ENCODE data around the gene SCARB2.

SCARB2 gene, protein sequence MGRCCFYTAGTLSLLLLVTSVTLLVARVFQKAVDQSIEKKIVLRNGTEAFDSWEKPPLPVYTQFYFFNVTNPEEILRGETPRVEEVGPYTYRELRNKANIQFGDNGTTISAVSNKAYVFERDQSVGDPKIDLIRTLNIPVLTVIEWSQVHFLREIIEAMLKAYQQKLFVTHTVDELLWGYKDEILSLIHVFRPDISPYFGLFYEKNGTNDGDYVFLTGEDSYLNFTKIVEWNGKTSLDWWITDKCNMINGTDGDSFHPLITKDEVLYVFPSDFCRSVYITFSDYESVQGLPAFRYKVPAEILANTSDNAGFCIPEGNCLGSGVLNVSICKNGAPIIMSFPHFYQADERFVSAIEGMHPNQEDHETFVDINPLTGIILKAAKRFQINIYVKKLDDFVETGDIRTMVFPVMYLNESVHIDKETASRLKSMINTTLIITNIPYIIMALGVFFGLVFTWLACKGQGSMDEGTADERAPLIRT

DNA sequence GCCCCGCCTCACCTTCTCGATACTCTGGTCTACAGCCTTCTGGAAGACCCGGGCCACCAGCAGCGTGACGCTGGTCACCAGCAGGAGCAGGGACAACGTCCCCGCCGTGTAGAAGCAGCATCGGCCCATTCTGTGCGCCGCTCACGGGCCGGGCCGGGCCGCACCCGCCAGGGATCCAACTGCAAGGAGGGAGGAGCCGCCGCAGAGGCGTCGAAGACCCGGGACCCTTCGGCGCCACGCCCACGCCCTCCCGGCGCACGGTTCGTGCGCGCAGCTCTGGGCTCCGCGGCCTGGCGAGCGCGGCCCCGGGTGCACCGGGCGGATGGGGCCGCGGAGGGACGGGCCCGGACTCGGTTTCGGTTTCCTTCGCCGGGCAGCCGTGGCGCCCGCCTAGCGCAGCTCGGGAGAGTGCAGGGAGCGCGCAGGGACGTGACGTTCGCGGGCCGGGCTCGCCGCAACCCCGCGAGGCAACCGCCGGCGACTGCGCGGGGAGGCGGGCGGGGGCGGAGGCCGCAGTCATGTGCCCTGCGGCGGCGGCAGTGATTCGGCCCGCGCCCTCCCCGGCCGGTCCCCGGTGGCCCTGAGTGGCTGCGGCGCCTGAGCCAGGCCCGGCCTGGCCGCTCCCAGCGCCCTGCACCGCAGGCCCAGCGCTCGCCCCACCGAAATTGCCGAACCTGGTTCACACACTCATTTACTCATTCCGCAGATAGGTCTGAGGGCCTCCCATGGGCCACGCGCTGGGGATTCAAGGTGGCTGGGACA is at the start of gene SCARB2:
SCARB2 (minus strand) TSS at position 410 of the 762 bp plus-strand sequence; CDS start at position 129, 281 bp downstream.
- TF ChIP-seq, protein P1, sequence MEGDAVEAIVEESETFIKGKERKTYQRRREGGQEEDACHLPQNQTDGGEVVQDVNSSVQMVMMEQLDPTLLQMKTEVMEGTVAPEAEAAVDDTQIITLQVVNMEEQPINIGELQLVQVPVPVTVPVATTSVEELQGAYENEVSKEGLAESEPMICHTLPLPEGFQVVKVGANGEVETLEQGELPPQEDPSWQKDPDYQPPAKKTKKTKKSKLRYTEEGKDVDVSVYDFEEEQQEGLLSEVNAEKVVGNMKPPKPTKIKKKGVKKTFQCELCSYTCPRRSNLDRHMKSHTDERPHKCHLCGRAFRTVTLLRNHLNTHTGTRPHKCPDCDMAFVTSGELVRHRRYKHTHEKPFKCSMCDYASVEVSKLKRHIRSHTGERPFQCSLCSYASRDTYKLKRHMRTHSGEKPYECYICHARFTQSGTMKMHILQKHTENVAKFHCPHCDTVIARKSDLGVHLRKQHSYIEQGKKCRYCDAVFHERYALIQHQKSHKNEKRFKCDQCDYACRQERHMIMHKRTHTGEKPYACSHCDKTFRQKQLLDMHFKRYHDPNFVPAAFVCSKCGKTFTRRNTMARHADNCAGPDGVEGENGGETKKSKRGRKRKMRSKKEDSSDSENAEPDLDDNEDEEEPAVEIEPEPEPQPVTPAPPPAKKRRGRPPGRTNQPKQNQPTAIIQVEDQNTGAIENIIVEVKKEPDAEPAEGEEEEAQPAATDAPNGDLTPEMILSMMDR (IDR thresholded peaks at IDR 0.05; ENCODE audit: extremely low read depth, insufficient read depth, missing control alignments): no peak
- peak; percentile 87 for DNase-seq (ENCODE audit: low spot score)
- in situ Hi-C loops (cut with MboI; ENCODE audit: low pct_unique_long_range_greater_than_20kb, low sequenced_read_pairs, unreplicated experiment): no loop called here

DNA sequence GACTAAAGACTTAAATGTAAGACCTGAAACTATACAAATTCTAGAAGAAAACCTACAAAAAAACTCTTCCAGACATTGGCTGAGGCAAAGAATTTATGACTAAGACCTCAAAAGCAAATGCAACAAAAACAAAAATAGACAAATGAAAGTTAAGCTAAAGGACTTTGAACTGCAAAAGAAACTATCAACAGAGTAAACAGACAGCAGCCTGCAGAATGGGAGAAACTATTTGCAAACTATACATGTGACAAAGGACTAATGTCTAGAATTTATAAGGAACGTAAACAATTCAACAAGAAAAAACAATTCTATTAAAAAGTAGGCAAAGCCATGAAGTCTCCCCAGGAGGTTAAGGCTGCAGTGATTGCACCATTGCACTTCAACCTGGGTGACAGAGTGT is 46.9 kb upstream of the SCARB2 start:
- in situ Hi-C loops (cut with MboI; ENCODE audit: low pct_unique_long_range_greater_than_20kb, low sequenced_read_pairs, unreplicated experiment): no loop called here
- TF ChIP-seq, protein P1 (IDR thresholded peaks at IDR 0.05; ENCODE audit: extremely low read depth, insufficient read depth, missing control alignments): no peak
- DNase-seq (ENCODE audit: low spot score): no peak

DNA sequence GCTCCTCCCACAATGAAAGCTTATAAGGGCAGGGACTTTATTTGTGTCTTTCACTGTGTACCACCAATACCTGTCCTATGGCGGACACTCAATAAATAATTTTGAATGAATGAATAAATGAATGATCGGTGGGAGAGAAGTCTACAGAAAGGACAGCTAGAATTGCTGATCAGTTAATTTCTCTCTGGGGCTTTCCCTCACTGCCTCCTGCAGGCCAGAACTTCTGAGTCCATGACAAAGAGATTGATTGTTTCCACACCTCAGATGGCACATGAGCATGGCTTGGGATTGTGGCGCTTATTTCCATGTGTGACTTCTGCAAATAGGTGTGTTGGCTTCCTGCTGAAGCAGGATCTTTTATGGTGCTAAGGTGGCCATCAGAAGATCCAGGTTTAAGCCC is 44.2 kb upstream of the SCARB2 start:
- in situ Hi-C loops (cut with MboI; ENCODE audit: low pct_unique_long_range_greater_than_20kb, low sequenced_read_pairs, unreplicated experiment): no loop called here
- TF ChIP-seq, protein P1 (IDR thresholded peaks at IDR 0.05; ENCODE audit: extremely low read depth, insufficient read depth, missing control alignments): no peak
- no peak for DNase-seq (ENCODE audit: low spot score)

DNA sequence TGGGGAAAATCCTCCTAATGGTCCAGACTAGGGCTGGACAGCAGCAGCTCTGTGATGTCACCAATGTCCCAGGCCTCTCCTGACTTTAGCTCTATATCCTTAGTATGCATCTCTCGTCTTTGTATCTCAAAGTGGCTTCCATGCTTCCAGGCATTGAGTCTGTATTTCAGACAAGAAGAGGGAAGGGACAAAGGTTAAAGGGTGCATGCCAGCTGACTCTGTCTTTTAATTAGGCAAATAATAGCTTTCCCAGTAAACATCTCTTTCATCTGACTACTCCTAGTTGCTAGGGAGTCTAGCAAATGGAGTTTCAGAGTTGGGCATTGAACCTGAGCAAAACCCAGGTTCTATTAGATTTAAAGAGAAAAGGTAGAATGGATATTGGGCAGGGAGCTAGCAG is 43.3 kb upstream of the SCARB2 start:
- DNase-seq (ENCODE audit: low spot score): no peak
- in situ Hi-C loops (cut with MboI; ENCODE audit: low pct_unique_long_range_greater_than_20kb, low sequenced_read_pairs, unreplicated experiment): no loop called here

DNA sequence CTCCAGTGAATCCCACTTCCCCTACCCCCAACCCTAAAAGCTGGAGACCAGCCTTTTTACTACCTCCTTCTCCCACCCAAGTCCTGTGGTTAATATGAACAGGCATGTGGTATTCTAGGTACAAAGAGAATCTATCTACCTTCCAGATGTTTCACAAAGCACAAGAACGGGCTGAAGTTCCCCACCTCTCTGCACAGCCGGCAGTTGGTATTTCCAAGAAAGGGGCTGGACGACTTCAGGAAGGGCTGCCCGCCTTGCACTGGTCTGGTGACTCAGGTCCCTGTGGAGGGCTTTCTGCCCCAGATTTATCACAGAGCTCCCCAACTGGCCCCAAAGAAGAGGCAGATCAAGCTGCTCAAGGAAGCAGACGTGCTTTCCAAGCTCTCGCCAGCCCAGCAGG is 42.4 kb upstream of the SCARB2 start:
- TF ChIP-seq, protein P1 (IDR thresholded peaks at IDR 0.05; ENCODE audit: extremely low read depth, insufficient read depth, missing control alignments): no peak
- in situ Hi-C loops (cut with MboI; ENCODE audit: low pct_unique_long_range_greater_than_20kb, low sequenced_read_pairs, unreplicated experiment): no loop called here
- no peak for DNase-seq (ENCODE audit: low spot score)

More for the DNA sequence above, 43.3 kb upstream of the SCARB2 start:
- TF ChIP-seq, protein P1 (IDR thresholded peaks at IDR 0.05; ENCODE audit: extremely low read depth, insufficient read depth, missing control alignments): no peak

DNA sequence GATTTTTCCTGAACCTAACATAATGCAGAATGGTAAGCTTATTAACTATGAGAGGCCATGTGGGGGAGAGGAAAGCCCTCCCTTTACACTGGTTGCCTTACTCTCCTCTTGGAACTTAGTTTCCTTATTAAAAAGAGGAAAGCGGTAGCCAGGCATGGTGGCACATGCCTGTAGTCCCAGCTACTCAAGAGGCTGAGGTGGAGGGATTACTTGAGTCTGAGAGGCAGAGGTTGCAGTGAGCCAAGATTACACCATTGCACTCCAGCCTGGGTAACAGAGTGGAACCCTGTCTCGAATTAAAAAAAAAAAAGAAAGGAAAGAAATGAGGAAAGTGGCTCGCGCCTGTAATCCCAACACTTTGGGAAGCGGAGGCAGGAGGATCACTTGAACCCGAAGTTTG is 39.9 kb upstream of the SCARB2 start:
- DNase-seq (ENCODE audit: low spot score): no peak
- TF ChIP-seq, protein P1 (IDR thresholded peaks at IDR 0.05; ENCODE audit: extremely low read depth, insufficient read depth, missing control alignments): no peak
- in situ Hi-C loops (cut with MboI; ENCODE audit: low pct_unique_long_range_greater_than_20kb, low sequenced_read_pairs, unreplicated experiment): no loop called here

Data from GM13977 (cell line).